ENCODE results near the gene SEMA4C.

The SEMA4C gene

GRCh38 chr2:96825057-96825456 is 44.8 kb downstream of the SEMA4C start:
- H3K9me3 Mint-ChIP-seq = no peaks in the 10 kb centered on the region
- peaks cover 15% of the 10 kb centered on the region for H3K4me1 Mint-ChIP-seq (ENCODE audit: low read depth)
- H3K27ac Mint-ChIP-seq = no peak overlapping the region
- no peak overlapping the region for H3K4me3 Mint-ChIP-seq
- H3K27me3 Mint-ChIP-seq (ENCODE audit: low read depth) = no peaks in the 10 kb centered on the region
- peaks cover 35% of the 10 kb centered on the region for H3K36me3 Mint-ChIP-seq (ENCODE audit: low read depth)
- DNase-seq (ENCODE audit: low spot score) = no peak

GRCh38 chr2:96824079-96824870 is 45.6 kb downstream of the SEMA4C start:
- no peak overlapping the region for H3K4me3 Mint-ChIP-seq
- H3K27ac Mint-ChIP-seq = no peak overlapping the region
- peaks cover 23% of the 10 kb centered on the region for H3K4me1 Mint-ChIP-seq (ENCODE audit: low read depth)
- no peaks in the 10 kb centered on the region for H3K9me3 Mint-ChIP-seq
- no peaks in the 10 kb centered on the region for H3K27me3 Mint-ChIP-seq (ENCODE audit: low read depth)
- DNase-seq (ENCODE audit: low spot score) = no peak
- H3K36me3 Mint-ChIP-seq (ENCODE audit: low read depth) = peaks cover 35% of the 10 kb centered on the region

GRCh38 chr2:96823198-96823597 is 46.7 kb downstream of the SEMA4C start:
- peaks cover 35% of the 10 kb centered on the region for H3K36me3 Mint-ChIP-seq (ENCODE audit: low read depth)
- peaks cover 34% of the 10 kb centered on the region for H3K4me1 Mint-ChIP-seq (ENCODE audit: low read depth)
- no peaks in the 10 kb centered on the region for H3K9me3 Mint-ChIP-seq
- no peaks in the 10 kb centered on the region for H3K27me3 Mint-ChIP-seq (ENCODE audit: low read depth)
- H3K4me3 Mint-ChIP-seq = no peak overlapping the region
- no peak overlapping the region for H3K27ac Mint-ChIP-seq
- no peak for DNase-seq (ENCODE audit: low spot score)

GRCh38 chr2:96822786-96823185 is 47.1 kb downstream of the SEMA4C start:
- no peak for DNase-seq (ENCODE audit: low spot score)
- no peaks in the 10 kb centered on the region for H3K9me3 Mint-ChIP-seq
- H3K4me3 Mint-ChIP-seq = no peak overlapping the region
- peaks cover 38% of the 10 kb centered on the region for H3K4me1 Mint-ChIP-seq (ENCODE audit: low read depth)
- H3K27me3 Mint-ChIP-seq (ENCODE audit: low read depth) = no peaks in the 10 kb centered on the region
- H3K36me3 Mint-ChIP-seq (ENCODE audit: low read depth) = peaks cover 34% of the 10 kb centered on the region
- H3K27ac Mint-ChIP-seq = no peak overlapping the region

GRCh38 chr2:96821113-96821675 is 48.7 kb downstream of the SEMA4C start:
- peak overlapping the region; percentile 45 for H3K27ac Mint-ChIP-seq
- no peaks in the 10 kb centered on the region for H3K27me3 Mint-ChIP-seq (ENCODE audit: low read depth)
- H3K36me3 Mint-ChIP-seq (ENCODE audit: low read depth) = peaks cover 37% of the 10 kb centered on the region
- peak overlapping the region; percentile 5 for H3K4me3 Mint-ChIP-seq
- DNase-seq (ENCODE audit: low spot score) = no peak
- no peaks in the 10 kb centered on the region for H3K9me3 Mint-ChIP-seq
- H3K4me1 Mint-ChIP-seq (ENCODE audit: low read depth) = peaks cover 43% of the 10 kb centered on the region

GRCh38 chr2:96819876-96820511 is 49.9 kb downstream of the SEMA4C start:
- peak overlapping the region; percentile 24 for H3K4me3 Mint-ChIP-seq
- no peaks in the 10 kb centered on the region for H3K27me3 Mint-ChIP-seq (ENCODE audit: low read depth)
- H3K36me3 Mint-ChIP-seq (ENCODE audit: low read depth) = peaks cover 37% of the 10 kb centered on the region
- H3K9me3 Mint-ChIP-seq = no peaks in the 10 kb centered on the region
- no peak overlapping the region for H3K27ac Mint-ChIP-seq
- peaks cover 49% of the 10 kb centered on the region for H3K4me1 Mint-ChIP-seq (ENCODE audit: low read depth)
- no peak for DNase-seq (ENCODE audit: low spot score)

GRCh38 chr2:96819128-96819875 is 50.6 kb downstream of the SEMA4C start:
- Mint-ChIP-seq H3K36me3 (ENCODE audit: low read depth) (peaks cover 37% of the 10 kb centered on the region), H3K27me3 (ENCODE audit: low read depth) (no peaks in the 10 kb centered on the region), H3K27ac (no peak overlapping the region), H3K4me1 (ENCODE audit: low read depth) (peaks cover 52% of the 10 kb centered on the region), H3K4me3 (peak overlapping the region; percentile 79), H3K9me3 (no peaks in the 10 kb centered on the region)
- no peak for DNase-seq (ENCODE audit: low spot score)

- peaks cover 35% of the 10 kb centered on the region for H3K36me3 Mint-ChIP-seq (ENCODE audit: low read depth)
- peak overlapping the region; percentile 79 for H3K4me3 Mint-ChIP-seq
- peak overlapping the region; percentile 53 for H3K27ac Mint-ChIP-seq
- peaks cover 56% of the 10 kb centered on the region for H3K4me1 Mint-ChIP-seq (ENCODE audit: low read depth)
- no peaks in the 10 kb centered on the region for H3K27me3 Mint-ChIP-seq (ENCODE audit: low read depth)
- H3K9me3 Mint-ChIP-seq = no peaks in the 10 kb centered on the region
- no peak for DNase-seq (ENCODE audit: low spot score)
Observed at GRCh38 chr2:96817882-96818281, 52.0 kb downstream of the SEMA4C start.

GRCh38 chr2:96816836-96817702 is 52.8 kb downstream of the SEMA4C start:
- peak overlapping the region; percentile 79 for H3K4me3 Mint-ChIP-seq
- peaks cover 59% of the 10 kb centered on the region for H3K4me1 Mint-ChIP-seq (ENCODE audit: low read depth)
- no peak for DNase-seq (ENCODE audit: low spot score)
- no peaks in the 10 kb centered on the region for H3K9me3 Mint-ChIP-seq
- H3K36me3 Mint-ChIP-seq (ENCODE audit: low read depth) = peaks cover 31% of the 10 kb centered on the region
- H3K27me3 Mint-ChIP-seq (ENCODE audit: low read depth) = no peaks in the 10 kb centered on the region
- peak overlapping the region; percentile 20 for H3K27ac Mint-ChIP-seq

GRCh38 chr2:96816127-96816835 is 53.6 kb downstream of the SEMA4C start, which contains the start of gene CNNM3:
TSS of gene CNNM3 (plus strand) at chr2:96816268. CDS start at chr2:96816278, 10 bp downstream.
- Mint-ChIP-seq H3K36me3 (ENCODE audit: low read depth) (peaks cover 30% of the 10 kb centered on the region), H3K4me1 (ENCODE audit: low read depth) (peaks cover 54% of the 10 kb centered on the region), H3K9me3 (no peaks in the 10 kb centered on the region), H3K27me3 (ENCODE audit: low read depth) (no peaks in the 10 kb centered on the region), H3K27ac (peak within 1 kb of the TSS; percentile 51), H3K4me3 (peak within 1 kb of the TSS; percentile 92)
- DNase-seq (ENCODE audit: low spot score) = peak; percentile 98

- DNase-seq (ENCODE audit: low spot score) = peak; percentile 36
- Mint-ChIP-seq H3K4me3 (peak overlapping the region; percentile 92), H3K27ac (peak overlapping the region; percentile 51), H3K9me3 (no peaks in the 10 kb centered on the region), H3K4me1 (ENCODE audit: low read depth) (peaks cover 48% of the 10 kb centered on the region), H3K36me3 (ENCODE audit: low read depth) (peaks cover 25% of the 10 kb centered on the region), H3K27me3 (ENCODE audit: low read depth) (no peaks in the 10 kb centered on the region)
Observed at GRCh38 chr2:96815326-96816126, 54.4 kb downstream of the SEMA4C start.

GRCh38 chr2:96813656-96814055 is 56.2 kb downstream of the SEMA4C start:
- no peak for DNase-seq (ENCODE audit: low spot score)
- Mint-ChIP-seq H3K27ac (no peak overlapping the region), H3K4me1 (ENCODE audit: low read depth) (peaks cover 30% of the 10 kb centered on the region), H3K27me3 (ENCODE audit: low read depth) (no peaks in the 10 kb centered on the region), H3K9me3 (no peaks in the 10 kb centered on the region), H3K4me3 (no peak overlapping the region), H3K36me3 (ENCODE audit: low read depth) (peaks cover 15% of the 10 kb centered on the region)
